Kidney (tissue), 14 donors: ENCODE measurements around the gene OAF. TPM values are rescaled to one million over a fixed set of nuclear protein-coding genes. Genes with fewer than 3 reads are reported as not detected.
A peak's percentile ranks its signal among the peaks of the same experiment; 100 is the strongest.

Source experiments
- DNase-seq, 5 donors: peaks; one replicate each; pipeline ENCODE4 v3.0.0-alpha.2; 2013 to 2020
- FAIRE-seq: peaks from 2 replicates; lab custom pipeline; 2012; peaks lifted over from hg19 to GRCh38; lab: Jason Lieb, UNC
- H3K27ac ChIP-seq, 2 donors: one replicate each; pipeline ENCODE4 v1.7.0; 2013; ENCODE audit warnings: low read depth in 2 of 2, low read length in 2 of 2, inconsistent platforms in 1 of 2
- H3K27me3 ChIP-seq: one replicate; pipeline ENCODE4 v1.7.1; 2013; ENCODE audit warnings: low read length, inconsistent platforms; ENCODE audit not compliant: control insufficient read depth, insufficient read depth
- H3K36me3 ChIP-seq, 3 donors: one replicate each; pipeline versions ENCODE4 v1.7.0 to v1.7.1; 2013; ENCODE audit warnings: low read length in 3 of 3, control low read depth in 1 of 3, inconsistent platforms in 1 of 3; ENCODE audit not compliant: insufficient read depth in 3 of 3, control insufficient read depth in 2 of 3
- H3K4me1 ChIP-seq, 3 donors: one replicate each; pipeline versions ENCODE4 v1.7.0 to v1.7.1; 2013; ENCODE audit warnings: low read length in 3 of 3, inconsistent platforms in 1 of 3, low read depth in 1 of 3; ENCODE audit not compliant: control insufficient read depth in 2 of 3, insufficient read depth in 2 of 3
- H3K4me3 ChIP-seq, 3 donors: one replicate each; pipeline versions ENCODE4 v1.7.0 to v1.8.1; 2013; ENCODE audit warnings: low read length in 3 of 3, control low read depth in 1 of 3, inconsistent platforms in 1 of 3
- H3K9ac ChIP-seq, 3 donors: one replicate each; pipeline versions ENCODE4 v1.7.0 to v1.7.1; 2013; ENCODE audit warnings: low read length in 3 of 3, control low read depth in 1 of 3, inconsistent platforms in 1 of 3
- H3K9me3 ChIP-seq, 3 donors: one replicate each; pipeline versions ENCODE4 v1.7.0 to v1.7.1; 2013; ENCODE audit warnings: low read length in 3 of 3, control low read depth in 1 of 3, inconsistent platforms in 1 of 3; ENCODE audit not compliant: control insufficient read depth in 2 of 3, insufficient read depth in 1 of 3
- intact Hi-C: fragments of 100-400 bp; cut with DNase I; formaldehyde crosslinking; loops from one replicate; pipeline ENCODE4 v1.11.1; 2022
- polyA plus RNA-seq: library from polyadenylated mRNA; stranded (reverse); fragments of 350-450 nt; fragmentation: Illumina TruSeq; extraction: RNeasy Lipid Tissue Mini Kit (QIAGEN cat#74804); gene quantifications from one replicate; pipeline ENCODE4 v1.2.3, GENCODE V29; 2014; ENCODE audit warnings: low read depth, low replicate concordance; ENCODE audit not compliant: insufficient read depth
- total RNA-seq: library from RNA; stranded (reverse); fragmentation: NEBNext Ultra II Directional; extraction: Animal tissue kit (Norgen Biotek cat#: 25700); gene quantifications from one replicate; pipeline ENCODE4 v1.2.1, GENCODE V29; 2021
- TF ChIP-seq, protein P1 (sequence below): IDR thresholded peaks from 3 replicates; pipeline ENCODE4 v1.5.1; 2012; ENCODE audit warnings: mild to moderate bottlenecking, moderate library complexity, borderline replicate concordance; ENCODE audit not compliant: insufficient read depth; ENCODE audit errors: extremely low read depth
- donor health status: control.
- donor health status: control.
- donor health status: control.
- donor health status: control.
- donor health status: control.
- donor health status: DM: yes; HTN: yes; CAD: no.
- donor health status: Normal renal cell carcinoma (clear cell type).

Gene OAF
- total and polyA plus RNA-seq, 2 donors from 2014 or later = 48.2 to 78.1 TPM

DNA sequence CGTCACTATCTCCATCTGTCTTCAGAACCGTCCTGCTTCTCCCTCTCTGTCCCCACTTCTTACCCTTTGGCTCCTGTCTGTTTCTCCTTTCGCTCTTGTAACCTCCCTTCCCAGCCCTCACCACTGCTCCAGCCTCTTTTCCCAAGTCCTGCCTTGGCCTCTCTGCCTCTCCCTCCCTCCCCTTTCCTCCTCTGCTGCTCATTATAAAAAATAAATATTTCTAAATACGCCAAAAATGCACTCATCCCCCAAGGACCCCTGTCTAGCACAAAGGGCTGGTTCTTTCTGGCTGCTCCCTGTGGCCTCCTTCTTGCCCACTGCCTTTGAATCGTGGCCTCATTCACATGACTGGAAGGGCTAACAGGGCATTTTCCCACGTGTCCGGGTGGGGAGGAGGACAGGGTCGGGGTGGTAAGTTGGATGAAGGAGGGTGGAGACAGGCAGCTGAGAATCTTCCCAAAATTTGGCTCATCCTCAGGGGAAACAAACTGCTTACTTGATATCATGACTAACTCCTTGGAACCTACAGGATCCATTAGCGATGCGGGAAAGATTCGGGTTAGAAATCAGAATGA, 26.4 kb upstream of the OAF start:
- TF ChIP-seq, protein P1, sequence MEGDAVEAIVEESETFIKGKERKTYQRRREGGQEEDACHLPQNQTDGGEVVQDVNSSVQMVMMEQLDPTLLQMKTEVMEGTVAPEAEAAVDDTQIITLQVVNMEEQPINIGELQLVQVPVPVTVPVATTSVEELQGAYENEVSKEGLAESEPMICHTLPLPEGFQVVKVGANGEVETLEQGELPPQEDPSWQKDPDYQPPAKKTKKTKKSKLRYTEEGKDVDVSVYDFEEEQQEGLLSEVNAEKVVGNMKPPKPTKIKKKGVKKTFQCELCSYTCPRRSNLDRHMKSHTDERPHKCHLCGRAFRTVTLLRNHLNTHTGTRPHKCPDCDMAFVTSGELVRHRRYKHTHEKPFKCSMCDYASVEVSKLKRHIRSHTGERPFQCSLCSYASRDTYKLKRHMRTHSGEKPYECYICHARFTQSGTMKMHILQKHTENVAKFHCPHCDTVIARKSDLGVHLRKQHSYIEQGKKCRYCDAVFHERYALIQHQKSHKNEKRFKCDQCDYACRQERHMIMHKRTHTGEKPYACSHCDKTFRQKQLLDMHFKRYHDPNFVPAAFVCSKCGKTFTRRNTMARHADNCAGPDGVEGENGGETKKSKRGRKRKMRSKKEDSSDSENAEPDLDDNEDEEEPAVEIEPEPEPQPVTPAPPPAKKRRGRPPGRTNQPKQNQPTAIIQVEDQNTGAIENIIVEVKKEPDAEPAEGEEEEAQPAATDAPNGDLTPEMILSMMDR = no peak
- no peaks in the 10 kb centered on the region for H3K27me3 ChIP-seq
- peaks cover 16 to 68% (median 56%) of the 10 kb centered on the region in 3 donors for H3K4me1 ChIP-seq
- intact Hi-C loops = no loop called here
- H3K27ac ChIP-seq = peak overlapping the region; percentile 84 to 93
- no peaks in the 10 kb centered on the region for H3K9me3 ChIP-seq
- FAIRE-seq (no peak), DNase-seq (no peak)
- H3K9ac ChIP-seq = peak overlapping the region in 1 of 3 donors; percentile 37
- peak overlapping the region in 2 of 3 donors; percentile 19 to 43 for H3K4me3 ChIP-seq
- no peaks in the 10 kb centered on the region for H3K36me3 ChIP-seq

DNA sequence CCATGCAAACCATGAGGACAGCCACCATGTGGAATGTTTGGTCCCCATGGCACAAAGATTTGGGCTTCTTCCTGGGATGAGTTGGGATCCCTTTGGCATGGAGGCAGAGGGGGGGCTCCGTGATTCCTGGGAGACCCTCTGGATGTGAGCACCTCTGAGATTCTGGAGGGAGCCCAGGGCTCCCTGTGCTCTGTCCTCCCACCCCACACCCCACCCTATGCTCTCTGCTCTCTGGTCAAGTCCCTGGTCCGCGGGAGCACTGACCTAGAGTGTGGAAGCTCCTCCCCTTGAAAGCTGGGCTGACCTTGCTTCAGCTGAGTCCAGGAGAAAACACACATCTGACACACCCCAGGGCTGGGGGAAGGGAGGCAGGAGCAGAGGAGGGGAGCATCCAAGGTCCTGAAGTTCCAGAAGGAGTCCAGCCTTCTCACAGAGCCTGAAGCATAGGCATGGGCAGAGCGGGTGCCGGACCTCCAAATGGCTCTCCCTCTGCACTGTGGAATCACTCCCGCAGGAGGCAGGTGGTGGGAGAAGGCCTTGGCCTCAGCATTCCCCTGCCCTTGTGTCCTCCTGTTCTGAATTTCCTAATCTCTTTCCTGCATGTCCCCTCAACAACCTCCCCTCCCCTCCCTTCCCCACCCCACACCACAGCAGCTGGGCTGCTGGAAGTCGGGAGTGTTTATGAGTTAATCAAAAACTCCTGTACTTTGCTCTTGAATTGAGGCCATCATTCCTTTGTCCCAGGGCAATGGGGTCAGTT, 25.7 kb upstream of the OAF start:
- Histone ChIP-seq H3K36me3 (no peaks in the 10 kb centered on the region), H3K27me3 (no peaks in the 10 kb centered on the region), H3K27ac (peak overlapping the region; percentile 84 to 93), H3K4me3 (peak overlapping the region in 2 of 3 donors; percentile 19 to 43), H3K9me3 (no peaks in the 10 kb centered on the region), H3K9ac (peak overlapping the region in 2 of 3 donors; percentile 22 to 37), H3K4me1 (peaks cover 16 to 69% (median 56%) of the 10 kb centered on the region in 3 donors)
- intact Hi-C loops = no loop called here
- no peak for FAIRE-seq
- DNase-seq = peak; percentile 71 to 90 (median 81)
- TF ChIP-seq, protein P1 = no peak

GRCh38 chr11:120185706-120186455, 25.0 kb upstream of the OAF start:
- DNase-seq (peak in 3 of 5 donors; percentile 59 to 95 (median 79)), FAIRE-seq (no peak)
- peaks cover 16 to 73% (median 60%) of the 10 kb centered on the region in 3 donors for H3K4me1 ChIP-seq
- no peaks in the 10 kb centered on the region for H3K9me3 ChIP-seq
- peak overlapping the region in 2 of 3 donors; percentile 38 to 53 for H3K9ac ChIP-seq
- TF ChIP-seq, protein P1 = no peak
- intact Hi-C loops = no loop called here
- peak overlapping the region in 1 of 3 donors; percentile 10 for H3K4me3 ChIP-seq
- H3K27me3 ChIP-seq = no peaks in the 10 kb centered on the region
- H3K27ac ChIP-seq = peak overlapping the region; percentile 84 to 93
- H3K36me3 ChIP-seq = no peaks in the 10 kb centered on the region
